HG02852 (cell line): Measurements from ENCODE around the gene TIPIN.
"Not testable (repeated sequence)": the region's sequence is repeated elsewhere in the genome, so short reads cannot be mapped to it uniquely, and the experiment has no call there.

Experiments
- ATAC-seq: cut with Tn5 transposase; IDR thresholded peaks from one replicate; pipeline ENCODE4 v1.9.1; 2021; ENCODE audit warnings: mild to moderate bottlenecking, moderate library complexity; ENCODE audit not compliant: unreplicated experiment

TIPIN gene

GRCh38 chr15:66356359-66357236 lies at the start of gene TIPIN:
Gene TIPIN, minus strand, starts transcription at chr15:66356685. Its CDS starts 3,738 bp downstream, at chr15:66352947.
- peak; percentile 87 for ATAC-seq

GRCh38 chr15:66405615-66406014 lies 49.1 kb upstream of the TIPIN start:
- no peak for ATAC-seq

GRCh38 chr15:66405007-66405406 lies 48.5 kb upstream of the TIPIN start:
- ATAC-seq: no peak

GRCh38 chr15:66404532-66404931 lies 48.0 kb upstream of the TIPIN start:
- ATAC-seq: no peak

- no peak for ATAC-seq
Measured at GRCh38 chr15:66404122-66404521, 47.6 kb upstream of the TIPIN start.

- no peak for ATAC-seq
Measured at GRCh38 chr15:66403323-66403722, 46.8 kb upstream of the TIPIN start.

GRCh38 chr15:66402761-66403284 lies 46.3 kb upstream of the TIPIN start:
- ATAC-seq: no peak

- no peak for ATAC-seq
Measured at GRCh38 chr15:66401130-66402021, 44.9 kb upstream of the TIPIN start.

GRCh38 chr15:66400351-66400774 lies 43.9 kb upstream of the TIPIN start:
- no peak for ATAC-seq

GRCh38 chr15:66399276-66399675 lies 42.8 kb upstream of the TIPIN start:
- no peak for ATAC-seq

- no peak for ATAC-seq
Measured at GRCh38 chr15:66394915-66395314, 38.4 kb upstream of the TIPIN start.

GRCh38 chr15:66394472-66394871 lies 38.0 kb upstream of the TIPIN start:
- ATAC-seq: no peak

- not testable (repeated sequence) for ATAC-seq
Measured at GRCh38 chr15:66393037-66393436, 36.6 kb upstream of the TIPIN start.

- ATAC-seq: peak; percentile 30
Measured at GRCh38 chr15:66390678-66391077, 34.2 kb upstream of the TIPIN start.

GRCh38 chr15:66389859-66390381 lies 33.4 kb upstream of the TIPIN start:
- no peak for ATAC-seq

- no peak for ATAC-seq
Measured at GRCh38 chr15:66389098-66389858, 32.8 kb upstream of the TIPIN start.

- ATAC-seq: no peak
Measured at GRCh38 chr15:66388576-66388975, 32.1 kb upstream of the TIPIN start.

GRCh38 chr15:66388043-66388363 lies 31.5 kb upstream of the TIPIN start:
- no peak for ATAC-seq

- ATAC-seq: peak; percentile 18
Measured at GRCh38 chr15:66387163-66388042, 30.9 kb upstream of the TIPIN start.
